ENCODE results near the gene CEP104.

The CEP104 gene

GRCh38 chr1:3864884-3865283, 7.9 kb upstream of the CEP104 start:
- no peak for DNase-seq

GRCh38 chr1:3863231-3863935, 6.4 kb upstream of the CEP104 start:
- no peak for DNase-seq

- DNase-seq, result no peak
These were observed 1.4 kb upstream of the CEP104 start for GRCh38 chr1:3858231-3858981.

GRCh38 chr1:3857791-3858129, 749 bp upstream of the CEP104 start:
- no peak for DNase-seq

- DNase-seq, result no peak
These were observed 4.1 kb downstream of the CEP104 start for GRCh38 chr1:3852711-3853485.

GRCh38 chr1:3852091-3852490, 4.9 kb downstream of the CEP104 start:
- no peak for DNase-seq

GRCh38 chr1:3851292-3851691, 5.7 kb downstream of the CEP104 start:
- no peak for DNase-seq

- no peak for DNase-seq
These were observed 6.2 kb downstream of the CEP104 start for GRCh38 chr1:3850857-3851256.

GRCh38 chr1:3847081-3847480, 9.9 kb downstream of the CEP104 start:
- no peak for DNase-seq

GRCh38 chr1:3846541-3846940, 10.5 kb downstream of the CEP104 start:
- DNase-seq, result no peak

GRCh38 chr1:3842912-3843311, 14.1 kb downstream of the CEP104 start:
- DNase-seq, result no peak

GRCh38 chr1:3841491-3841890, 15.5 kb downstream of the CEP104 start:
- no peak for DNase-seq

- DNase-seq, result no peak
These were observed 18.2 kb downstream of the CEP104 start for GRCh38 chr1:3838788-3839187.

GRCh38 chr1:3837685-3838084, 19.3 kb downstream of the CEP104 start:
- DNase-seq, result no peak

GRCh38 chr1:3837200-3837599, 19.8 kb downstream of the CEP104 start:
- no peak for DNase-seq

- no peak for DNase-seq
These were observed 20.6 kb downstream of the CEP104 start for GRCh38 chr1:3836421-3836820.

GRCh38 chr1:3834701-3835100, 22.3 kb downstream of the CEP104 start:
- DNase-seq, result no peak

- no peak for DNase-seq
These were observed 25.3 kb downstream of the CEP104 start for GRCh38 chr1:3831689-3832088.

GRCh38 chr1:3828391-3828790, 28.6 kb downstream of the CEP104 start:
- DNase-seq, result no peak

GRCh38 chr1:3827813-3828307, 29.2 kb downstream of the CEP104 start:
- DNase-seq, result no peak

GRCh38 chr1:3825356-3825755, 31.7 kb downstream of the CEP104 start:
- no peak for DNase-seq

GRCh38 chr1:3824650-3825049, 32.4 kb downstream of the CEP104 start:
- DNase-seq, result no peak

GRCh38 chr1:3822421-3822820, 34.6 kb downstream of the CEP104 start:
- no peak for DNase-seq

GRCh38 chr1:3821908-3822307, 35.1 kb downstream of the CEP104 start:
- no peak for DNase-seq

All from activated CD4-positive, alpha-beta T cell treated with anti-CD3 and anti-CD28 coated beads, Interleukin-2, amount 50 U/mL, for 4 hours (primary cell).